B cell (primary cell): ENCODE measurements around the gene PROB1. TPM values are rescaled to one million over a fixed set of nuclear protein-coding genes. Genes with fewer than 3 reads are reported as not detected.

Experiments used
- ATAC-seq: fragments of 200-7000 bp; cut with Tn5 transposase; one replicate; pipeline ENCODE4 v1.10.0; 2021; ENCODE audit warnings: low read depth, mild to moderate bottlenecking, moderate number of reproducible peaks, moderate library complexity
- CTCF ChIA-PET: fragments of 350-600 bp; sonication (Branson Sonifier 250); formaldehyde crosslinking; loops from one replicate; lab custom pipeline; 2021; ENCODE audit warnings: antibody characterized with exemption, inconsistent platforms; lab: Charles Lee
- POLR2A ChIA-PET: fragments of 350-600 bp; sonication (Branson Sonifier 250); formaldehyde crosslinking; loops from one replicate; lab custom pipeline; 2021; ENCODE audit warnings: antibody characterized with exemption; lab: Charles Lee
- DNase-seq: peaks from one replicate; pipeline ENCODE4 v3.0.0; 2013
- H2AFZ ChIP-seq: 2 replicates; pipeline ENCODE4 v1.6.1; 2012; ENCODE audit warnings: mild to moderate bottlenecking, low read depth, low read length; ENCODE audit not compliant: insufficient read depth, poor library complexity, severe bottlenecking
- H3K27ac ChIP-seq, 2 donors: 1 replicate in 1 of 2; 2 replicates in 1 of 2; pipeline ENCODE4 v1.5.1; 2012 to 2013; ENCODE audit warnings: low read length in 2 of 2, mild to moderate bottlenecking in 2 of 2, moderate library complexity in 1 of 2
- H3K27me3 ChIP-seq, 4 experiments: fragments of 200-600 bp in 1 of 4; sonication (generic) in 1 of 4; replicated peaks in 1 of 4; 1 replicate in 2 of 4; 2 replicates in 2 of 4; pipeline versions ENCODE4 v1.6.1 to v1.7.0; 2013 to 2016; ENCODE audit warnings: low read length in 3 of 4, mild to moderate bottlenecking in 2 of 4, mixed read lengths in 1 of 4, moderate library complexity in 1 of 4; ENCODE audit not compliant: insufficient read depth in 4 of 4, control insufficient read depth in 3 of 4; ENCODE audit errors: control extremely low read depth in 1 of 4
- H3K36me3 ChIP-seq, 2 experiments: replicated peaks in 1 of 2; 1 replicate in 1 of 2; 2 replicates in 1 of 2; pipeline versions ENCODE4 v1.6.1 to v1.7.1; 2013; ENCODE audit warnings: low read length in 1 of 2; ENCODE audit not compliant: insufficient read depth in 2 of 2, control insufficient read depth in 1 of 2; ENCODE audit errors: control extremely low read depth in 1 of 2, extremely low read depth in 1 of 2
- H3K4me1 ChIP-seq, 2 donors: fragments of 200-600 bp in 1 of 2; sonication (generic) in 1 of 2; 1 replicate in 1 of 2; 2 replicates in 1 of 2; pipeline versions ENCODE4 v1.5.1 to v1.6.1; 2013 to 2017; ENCODE audit warnings: low read length in 2 of 2; ENCODE audit not compliant: control insufficient read depth in 2 of 2, insufficient read depth in 2 of 2
- H3K4me2 ChIP-seq: replicated peaks from 2 replicates; pipeline ENCODE3; 2012; ENCODE audit warnings: mild to moderate bottlenecking, low read depth, low read length; ENCODE audit not compliant: poor library complexity, severe bottlenecking
- H3K4me3 ChIP-seq, 5 experiments: fragments of 200-600 bp in 1 of 5; sonication (generic) in 1 of 5; 1 replicate in 3 of 5; 2 replicates in 2 of 5; pipeline versions ENCODE4 v1.5.1 to v1.7.0; 2011 to 2016; ENCODE audit warnings: low read length in 4 of 5, mild to moderate bottlenecking in 4 of 5, low read depth in 2 of 5, control low read depth in 1 of 5, moderate library complexity in 1 of 5; ENCODE audit not compliant: insufficient read depth in 1 of 5; ENCODE audit errors: control extremely low read depth in 1 of 5, extremely low read depth in 1 of 5
- H3K79me2 ChIP-seq: fragments of 200-600 bp; sonication (generic); one replicate; pipeline ENCODE4 v1.6.0; 2016; ENCODE audit warnings: low read length; ENCODE audit not compliant: control insufficient read depth, insufficient read depth
- H3K9ac ChIP-seq: fragments of 200-600 bp; sonication (generic); 2 replicates; pipeline ENCODE4 v1.6.1; 2017; ENCODE audit warnings: mild to moderate bottlenecking, low read length, moderate library complexity
- H3K9me3 ChIP-seq, 3 donors: one replicate each; pipeline versions ENCODE4 v1.6.1 to v1.7.1; 2013; ENCODE audit warnings: low read length in 2 of 3; ENCODE audit not compliant: control insufficient read depth in 2 of 3, insufficient read depth in 1 of 3; ENCODE audit errors: control extremely low read depth in 1 of 3
- H4K20me1 ChIP-seq: 2 replicates; pipeline ENCODE4 v1.6.0; 2012; ENCODE audit warnings: mild to moderate bottlenecking, low read length; ENCODE audit not compliant: insufficient read depth, control insufficient read depth, poor library complexity, severe bottlenecking
- H3K27ac Mint-ChIP-seq: one replicate; pipeline ENCODE4 v1.8.0; 2021; ENCODE audit warnings: mixed read lengths
- H3K27me3 Mint-ChIP-seq: one replicate; pipeline ENCODE4 v1.8.0; 2021; ENCODE audit warnings: mixed read lengths
- H3K4me1 Mint-ChIP-seq: one replicate; pipeline ENCODE4 v1.8.0; 2021; ENCODE audit warnings: mixed read lengths
- H3K4me3 Mint-ChIP-seq: one replicate; pipeline ENCODE4 v1.8.0; 2021; ENCODE audit warnings: mixed read lengths
- H3K9me3 Mint-ChIP-seq: one replicate; pipeline ENCODE4 v1.8.0; 2022; ENCODE audit warnings: mixed read lengths; ENCODE audit not compliant: insufficient read depth
- EZH2 ChIP-seq: IDR thresholded peaks from 2 replicates; pipeline ENCODE4 v1.6.1; 2012; ENCODE audit warnings: borderline replicate concordance, low read depth, mild to moderate bottlenecking, moderate library complexity, low read length; ENCODE audit not compliant: insufficient read depth, poor library complexity, severe bottlenecking
- WGBS: methylation state at CpG from one replicate; pipeline ENCODE4 v1.1.5; 2013; ENCODE audit warnings: missing lambda C conversion rate; ENCODE audit not compliant: insufficient coverage; 5-methylcytosine and 5-hydroxymethylcytosine counted together
- intact Hi-C: fragments of 100-400 bp; cut with micrococcal nuclease; formaldehyde crosslinking; loops from one replicate; pipeline ENCODE4 v1.10.0; 2022
- polyA plus RNA-seq: library from polyadenylated mRNA; depleted of rRNA; stranded (reverse); fragments of >200 nt; gene quantifications from 2 replicates; pipeline ENCODE4 v1.2.3, GENCODE V29; 2012
- total RNA-seq, 2 donors: library from RNA; stranded (reverse); fragments of 120-200 nt in 1 of 2; gene quantifications; 1 replicate in 1 of 2; 2 replicates in 1 of 2; pipeline versions ENCODE4 v1.2.3 to v1.2.4, GENCODE V29; 2013 to 2022
- TF ChIP-seq, protein P1 (sequence below): fragments of 200-600 bp; IDR thresholded peaks from one replicate; pipeline ENCODE4 v1.8.0; 2022; ENCODE audit warnings: antibody characterized with exemption, mild to moderate bottlenecking

PROB1 gene
- total and polyA plus RNA-seq, 2 donors (not counting 1 experiment from before 2014, with no cell fraction given), result 1.2 to 3.7 TPM

DNA sequence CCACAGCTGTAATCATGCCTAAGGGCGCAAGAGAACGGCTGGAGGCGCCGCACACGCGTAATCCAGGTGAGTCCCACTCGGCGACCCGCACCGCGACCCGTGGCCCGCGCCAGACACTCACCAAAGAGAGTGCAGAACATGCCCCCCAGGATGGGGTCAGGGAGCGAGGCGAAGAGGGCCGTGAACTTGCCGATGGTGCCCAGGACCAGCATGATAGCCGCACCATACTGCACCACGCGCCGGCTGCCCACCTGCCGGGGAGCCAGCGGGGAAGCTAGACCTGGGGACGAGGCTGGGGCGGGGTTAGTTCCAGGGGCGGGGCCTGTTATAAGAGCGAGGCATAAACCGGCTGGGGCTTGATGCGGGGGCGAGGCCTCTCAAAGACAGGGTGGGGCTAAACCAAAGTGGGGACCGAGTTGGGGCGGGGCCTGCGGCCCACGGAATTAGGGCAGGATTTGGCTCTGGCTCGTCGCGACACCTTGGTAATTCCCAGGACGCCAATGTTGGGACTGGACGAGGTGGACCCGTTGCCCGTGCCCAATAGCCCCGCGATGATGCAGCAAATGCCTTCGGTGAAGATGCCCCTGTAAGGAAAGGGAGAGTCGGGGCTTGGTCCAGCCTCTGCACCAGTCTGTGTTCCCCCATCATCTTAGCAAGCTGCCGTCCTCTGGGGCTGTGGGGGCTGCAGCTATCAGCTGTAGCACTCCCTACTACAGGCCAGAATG lies 16.6 kb downstream of the PROB1 start:
- no peak overlapping the region for H2AFZ ChIP-seq
- ChIA-PET CTCF (interaction anchor here (1.3 to 2.0 kb wide), 3 partner anchors 9 to 25 kb away, joined by 3 to 7 read pairs (median 3); no protein-coding TSS in a partner anchor), POLR2A (no interaction called here)
- H4K20me1 ChIP-seq, result no peaks in the 10 kb centered on the region
- DNase-seq (no peak), ATAC-seq (no peak)
- H3K9me3 Mint-ChIP-seq, result no peaks in the 10 kb centered on the region
- H3K27me3 Mint-ChIP-seq, result no peaks in the 10 kb centered on the region
- H3K9ac ChIP-seq, result no peak overlapping the region
- peaks cover 8 to 15% of the 10 kb centered on the region in 2 donors for H3K4me1 ChIP-seq
- H3K27ac ChIP-seq, result no peak overlapping the region
- H3K79me2 ChIP-seq, result peaks cover 28% of the 10 kb centered on the region
- 94% methylated on average over 40 of the region's 47 CpGs for WGBS
- TF ChIP-seq, protein P1, sequence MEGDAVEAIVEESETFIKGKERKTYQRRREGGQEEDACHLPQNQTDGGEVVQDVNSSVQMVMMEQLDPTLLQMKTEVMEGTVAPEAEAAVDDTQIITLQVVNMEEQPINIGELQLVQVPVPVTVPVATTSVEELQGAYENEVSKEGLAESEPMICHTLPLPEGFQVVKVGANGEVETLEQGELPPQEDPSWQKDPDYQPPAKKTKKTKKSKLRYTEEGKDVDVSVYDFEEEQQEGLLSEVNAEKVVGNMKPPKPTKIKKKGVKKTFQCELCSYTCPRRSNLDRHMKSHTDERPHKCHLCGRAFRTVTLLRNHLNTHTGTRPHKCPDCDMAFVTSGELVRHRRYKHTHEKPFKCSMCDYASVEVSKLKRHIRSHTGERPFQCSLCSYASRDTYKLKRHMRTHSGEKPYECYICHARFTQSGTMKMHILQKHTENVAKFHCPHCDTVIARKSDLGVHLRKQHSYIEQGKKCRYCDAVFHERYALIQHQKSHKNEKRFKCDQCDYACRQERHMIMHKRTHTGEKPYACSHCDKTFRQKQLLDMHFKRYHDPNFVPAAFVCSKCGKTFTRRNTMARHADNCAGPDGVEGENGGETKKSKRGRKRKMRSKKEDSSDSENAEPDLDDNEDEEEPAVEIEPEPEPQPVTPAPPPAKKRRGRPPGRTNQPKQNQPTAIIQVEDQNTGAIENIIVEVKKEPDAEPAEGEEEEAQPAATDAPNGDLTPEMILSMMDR, result no peak
- no peak for TF ChIP-seq EZH2
- no peak overlapping the region for H3K4me3 ChIP-seq
- no peak overlapping the region for H3K4me2 ChIP-seq
- intact Hi-C loops, result no loop called here
- H3K27ac Mint-ChIP-seq, result no peak overlapping the region
- H3K27me3 ChIP-seq, result no peaks in the 10 kb centered on the region
- no peaks in the 10 kb centered on the region for H3K9me3 ChIP-seq
- H3K4me1 Mint-ChIP-seq, result peaks cover 14% of the 10 kb centered on the region
- no peak overlapping the region for H3K4me3 Mint-ChIP-seq
- H3K36me3 ChIP-seq, result peaks cover 0 to 8% of the 10 kb centered on the region in 2 experiments

DNA sequence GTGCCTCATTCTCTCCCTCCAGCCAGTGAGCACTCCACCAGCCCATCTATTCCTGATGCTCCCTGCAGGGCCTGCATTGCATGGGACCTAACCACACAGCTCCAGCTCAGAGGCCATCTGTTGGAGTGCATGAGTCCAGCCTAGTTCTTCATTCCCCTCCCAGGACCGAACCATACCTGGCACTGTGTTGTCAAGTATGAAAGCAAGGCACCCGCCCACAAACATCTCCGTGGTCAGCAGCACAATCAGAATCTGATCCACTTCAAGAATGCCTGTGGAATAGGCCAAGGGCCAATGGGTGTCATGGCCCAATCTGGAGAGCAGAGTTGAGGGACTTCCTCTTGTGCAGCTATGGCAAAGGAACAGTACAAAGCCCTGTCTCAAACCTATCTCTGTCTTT lies 17.7 kb downstream of the PROB1 start:
- H3K4me1 Mint-ChIP-seq, result peaks cover 9% of the 10 kb centered on the region
- CTCF ChIA-PET, result interaction anchor here (1.1 to 2.0 kb wide), 4 partner anchors 8 to 126 kb away, joined by 3 to 7 read pairs (median 4); no protein-coding TSS in a partner anchor
- H3K9me3 ChIP-seq, result no peaks in the 10 kb centered on the region

More for the DNA sequence above, 17.7 kb downstream of the PROB1 start:
- DNase-seq, result no peak
- intact Hi-C loops, result no loop called here
- no peak overlapping the region for H3K27ac Mint-ChIP-seq
- POLR2A ChIA-PET, result no interaction called here
- H3K4me2 ChIP-seq, result no peak overlapping the region
- H3K27me3 ChIP-seq, result no peaks in the 10 kb centered on the region
- no peak for TF ChIP-seq EZH2
- TF ChIP-seq, protein P1, result no peak
- H3K4me1 ChIP-seq, result peaks cover 5 to 8% of the 10 kb centered on the region in 2 donors
- H3K36me3 ChIP-seq, result peaks cover 0 to 15% of the 10 kb centered on the region in 2 experiments
- H4K20me1 ChIP-seq, result no peaks in the 10 kb centered on the region
- no peaks in the 10 kb centered on the region for H3K27me3 Mint-ChIP-seq
- H3K27ac ChIP-seq, result no peak overlapping the region
- 96% methylated on average over 3 of the region's 3 CpGs for WGBS
- ATAC-seq, result no peak
- H3K9ac ChIP-seq, result no peak overlapping the region
- H3K4me3 Mint-ChIP-seq, result no peak overlapping the region
- no peak overlapping the region for H2AFZ ChIP-seq
- no peaks in the 10 kb centered on the region for H3K9me3 Mint-ChIP-seq
- no peak overlapping the region for H3K4me3 ChIP-seq
- H3K79me2 ChIP-seq, result peaks cover 28% of the 10 kb centered on the region
